CD4-positive, CD25-positive, alpha-beta regulatory T cell (primary cell): Measurements from ENCODE around the gene BBC3. TPM values are rescaled to one million over a fixed set of nuclear protein-coding genes. Genes with fewer than 3 reads are reported as not detected.

Source experiments
- ATAC-seq, 2 donors: fragments of 150-1000 bp; cut with Tn5 transposase; one replicate each; pipeline ENCODE4 v1.10.0; 2021; ENCODE audit warnings: low read depth in 2 of 2, moderate number of reproducible peaks in 2 of 2, moderate library complexity in 1 of 2
- DNase-seq, 3 donors: peaks; one replicate each; pipeline versions ENCODE4 v3.0.0 to v3.0.0-alpha.2; 2012 to 2022; ENCODE audit warnings: mixed read lengths in 1 of 3
- H3K27ac ChIP-seq: one replicate; pipeline ENCODE4 v1.7.0; 2013; ENCODE audit warnings: mild to moderate bottlenecking, low read length; ENCODE audit not compliant: insufficient read depth, poor library complexity, severe bottlenecking
- H3K27me3 ChIP-seq: one replicate; pipeline ENCODE4 v1.7.0; 2013; ENCODE audit warnings: low read length; ENCODE audit not compliant: control insufficient read depth, insufficient read depth
- H3K36me3 ChIP-seq: one replicate; pipeline ENCODE4 v1.7.0; 2013; ENCODE audit warnings: mild to moderate bottlenecking, low read length, moderate library complexity; ENCODE audit not compliant: control insufficient read depth, insufficient read depth
- H3K4me1 ChIP-seq: 2 replicates; pipeline ENCODE4 v1.7.0; 2013; ENCODE audit warnings: mild to moderate bottlenecking, low read length; ENCODE audit not compliant: insufficient read depth, control insufficient read depth, poor library complexity, severe bottlenecking
- H3K4me3 ChIP-seq: one replicate; pipeline ENCODE4 v1.7.0; 2013; ENCODE audit warnings: low read depth, mild to moderate bottlenecking, low read length, moderate library complexity
- H3K9me3 ChIP-seq, 2 experiments: 1 replicate in 1 of 2; 2 replicates in 1 of 2; pipeline ENCODE4 v1.7.0; 2013; ENCODE audit warnings: low read length in 2 of 2, mild to moderate bottlenecking in 1 of 2, moderate library complexity in 1 of 2; ENCODE audit not compliant: control insufficient read depth in 2 of 2
- H3K27ac Mint-ChIP-seq, 3 donors: one replicate each; pipeline ENCODE4 v1.8.0; 2020 to 2022; ENCODE audit warnings: mild to moderate bottlenecking in 3 of 3, mixed read lengths in 3 of 3, moderate library complexity in 2 of 3
- H3K27me3 Mint-ChIP-seq: one replicate; pipeline ENCODE4 v1.8.0; 2022; ENCODE audit warnings: mild to moderate bottlenecking, mixed read lengths
- H3K36me3 Mint-ChIP-seq: one replicate; pipeline ENCODE4 v1.8.0; 2020; ENCODE audit warnings: mixed read lengths
- H3K4me1 Mint-ChIP-seq, 4 donors: one replicate each; pipeline ENCODE4 v1.8.0; 2020 to 2022; ENCODE audit warnings: mixed read lengths in 4 of 4, mild to moderate bottlenecking in 1 of 4
- H3K4me3 Mint-ChIP-seq, 4 donors: one replicate each; pipeline ENCODE4 v1.8.0; 2020 to 2022; ENCODE audit warnings: mild to moderate bottlenecking in 4 of 4, mixed read lengths in 4 of 4, moderate library complexity in 3 of 4
- H3K9me3 Mint-ChIP-seq, 7 donors: one replicate each; pipeline ENCODE4 v1.8.0; 2020 to 2022; ENCODE audit warnings: mixed read lengths in 7 of 7, mild to moderate bottlenecking in 3 of 7, moderate library complexity in 2 of 7
- polyA plus RNA-seq, 4 donors: library from polyadenylated mRNA; unstranded; fragments of 300-500 nt; fragmentation: Illumina TruSeq; gene quantifications; one replicate each; pipeline ENCODE4 v1.2.3, GENCODE V29; 2021
- total RNA-seq: library from RNA; stranded (reverse); gene quantifications from one replicate; pipeline ENCODE4 v1.2.3, GENCODE V29; 2022

Gene BBC3
- total and polyA plus RNA-seq, 5 donors from 2014 or later = 4.2 to 21.2 (median 6.2) TPM

DNA sequence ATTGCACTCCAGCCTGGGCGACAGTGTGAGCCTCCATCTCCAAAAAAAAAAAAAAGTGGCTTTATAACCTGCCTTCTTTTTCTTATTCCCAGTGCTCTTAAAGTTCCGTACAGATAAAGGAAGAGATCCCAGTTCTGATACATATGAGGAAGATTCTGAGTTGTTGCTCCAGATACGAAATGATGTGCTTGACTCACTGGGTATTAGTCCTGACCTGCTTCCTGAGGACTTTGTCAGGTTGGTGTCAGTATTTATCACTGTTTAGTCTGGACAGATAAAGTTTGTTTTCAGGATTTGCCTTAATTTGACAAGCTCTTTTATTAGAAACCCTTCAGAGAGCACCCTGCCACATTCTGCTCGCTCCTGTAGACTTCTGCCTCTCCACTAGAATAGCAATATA, 33.9 kb downstream of the BBC3 start:
- ATAC-seq (no peak), DNase-seq (no peak)
- peak overlapping the region in 1 of 3 donors; percentile 43 for H3K27ac Mint-ChIP-seq
- H3K27me3 Mint-ChIP-seq = no peaks in the 10 kb centered on the region
- Histone ChIP-seq H3K4me1 (no peaks in the 10 kb centered on the region), H3K27me3 (no peaks in the 10 kb centered on the region), H3K36me3 (peaks cover 21% of the 10 kb centered on the region), H3K27ac (no peak overlapping the region), H3K9me3 (no peaks in the 10 kb centered on the region), H3K4me3 (no peak overlapping the region)
- no peak overlapping the region for H3K4me3 Mint-ChIP-seq
- H3K9me3 Mint-ChIP-seq = no peaks in the 10 kb centered on the region
- peaks cover 10% of the 10 kb centered on the region for H3K36me3 Mint-ChIP-seq
- peaks cover 0 to 13% (median 6%) of the 10 kb centered on the region in 4 donors for H3K4me1 Mint-ChIP-seq

- Mint-ChIP-seq H3K27ac (peak overlapping the region in 2 of 3 donors; percentile 38 to 83), H3K4me3 (peak overlapping the region in 1 of 4 donors; percentile 54), H3K36me3 (peaks cover 13% of the 10 kb centered on the region), H3K27me3 (no peaks in the 10 kb centered on the region), H3K4me1 (peaks cover 0 to 24% (median 11%) of the 10 kb centered on the region in 4 donors), H3K9me3 (no peaks in the 10 kb centered on the region)
- H3K4me3 ChIP-seq = no peak overlapping the region
- no peak overlapping the region for H3K27ac ChIP-seq
- no peaks in the 10 kb centered on the region for H3K27me3 ChIP-seq
- no peaks in the 10 kb centered on the region for H3K9me3 ChIP-seq
- peaks cover 18% of the 10 kb centered on the region for H3K36me3 ChIP-seq
- DNase-seq (no peak), ATAC-seq (no peak)
- H3K4me1 ChIP-seq = peaks cover 7% of the 10 kb centered on the region
Observed at GRCh38 chr19:47195434-47195833, 35.6 kb downstream of the BBC3 start.

DNA sequence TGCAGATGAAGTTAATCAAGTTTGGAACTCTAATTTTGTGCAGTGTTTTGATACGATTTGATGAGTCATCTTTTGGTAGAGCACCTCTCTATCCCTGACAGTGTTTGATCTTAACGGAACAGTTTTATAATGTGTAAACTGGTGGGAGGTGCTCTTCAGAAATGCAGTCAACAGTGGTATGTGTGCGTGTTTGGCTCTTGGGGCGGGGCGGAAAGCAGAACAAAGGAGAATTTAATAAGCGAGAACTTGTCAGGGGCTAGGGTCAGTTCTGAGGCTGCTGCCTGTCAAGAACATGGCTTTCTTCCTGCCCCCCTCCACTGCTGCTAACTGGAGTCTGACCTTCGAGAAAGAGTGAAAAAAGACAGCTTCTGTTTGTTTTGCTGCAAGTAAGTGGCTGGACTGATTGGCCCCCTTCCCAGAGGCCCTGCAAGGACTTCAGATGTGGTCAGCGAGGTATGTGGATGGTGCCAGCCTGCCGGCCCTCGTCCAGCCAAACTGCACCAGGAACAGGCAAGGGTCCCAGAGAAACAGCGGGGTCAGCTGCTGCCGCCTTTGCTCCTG, 40.8 kb downstream of the BBC3 start:
- Histone ChIP-seq H3K9me3 (no peaks in the 10 kb centered on the region), H3K4me3 (peak overlapping the region; percentile 75), H3K36me3 (no peaks in the 10 kb centered on the region), H3K4me1 (peaks cover 55% of the 10 kb centered on the region), H3K27ac (peak overlapping the region; percentile 74), H3K27me3 (no peaks in the 10 kb centered on the region)
- Mint-ChIP-seq H3K36me3 (peaks cover 13% of the 10 kb centered on the region), H3K27me3 (no peaks in the 10 kb centered on the region), H3K9me3 (no peaks in the 10 kb centered on the region), H3K4me3 (peak overlapping the region; percentile 35 to 85 (median 54)), H3K4me1 (peaks cover 7 to 65% (median 44%) of the 10 kb centered on the region in 4 donors), H3K27ac (peak overlapping the region; percentile 82 to 93 (median 91))
- ATAC-seq (peak; percentile 63 to 66), DNase-seq (peak; percentile 28 to 88 (median 68))

GRCh38 chr19:47188507-47189033, 42.4 kb downstream of the BBC3 start:
- H3K4me3 Mint-ChIP-seq = peak overlapping the region in 3 of 4 donors; percentile 36 to 78 (median 50)
- H3K36me3 Mint-ChIP-seq = peaks cover 10% of the 10 kb centered on the region
- H3K27me3 Mint-ChIP-seq = no peaks in the 10 kb centered on the region
- Histone ChIP-seq H3K27me3 (no peaks in the 10 kb centered on the region), H3K9me3 (no peaks in the 10 kb centered on the region), H3K27ac (peak overlapping the region; percentile 3), H3K4me3 (no peak overlapping the region), H3K36me3 (peaks cover 2% of the 10 kb centered on the region), H3K4me1 (peaks cover 57% of the 10 kb centered on the region)
- no peaks in the 10 kb centered on the region for H3K9me3 Mint-ChIP-seq
- DNase-seq (no peak), ATAC-seq (no peak)
- peaks cover 7 to 62% (median 40%) of the 10 kb centered on the region in 4 donors for H3K4me1 Mint-ChIP-seq
- H3K27ac Mint-ChIP-seq = peak overlapping the region; percentile 91 to 96 (median 94)

- H3K27me3 ChIP-seq = no peaks in the 10 kb centered on the region
- DNase-seq = peak in 1 of 3 donors; percentile 50
- ATAC-seq = no peak
- peaks cover 57% of the 10 kb centered on the region for H3K4me1 ChIP-seq
- H3K36me3 Mint-ChIP-seq = peaks cover 13% of the 10 kb centered on the region
- H3K27ac Mint-ChIP-seq = peak overlapping the region; percentile 91 to 96 (median 94)
- H3K27me3 Mint-ChIP-seq = no peaks in the 10 kb centered on the region
- H3K27ac ChIP-seq = peak overlapping the region; percentile 80
- peaks cover 7 to 64% (median 45%) of the 10 kb centered on the region in 4 donors for H3K4me1 Mint-ChIP-seq
- H3K9me3 Mint-ChIP-seq = no peaks in the 10 kb centered on the region
- peaks cover 3% of the 10 kb centered on the region for H3K36me3 ChIP-seq
- peak overlapping the region in 3 of 4 donors; percentile 1 to 83 (median 78) for H3K4me3 Mint-ChIP-seq
- H3K9me3 ChIP-seq = no peaks in the 10 kb centered on the region
- no peak overlapping the region for H3K4me3 ChIP-seq
Observed at GRCh38 chr19:47187797-47188196, 43.2 kb downstream of the BBC3 start.

DNA sequence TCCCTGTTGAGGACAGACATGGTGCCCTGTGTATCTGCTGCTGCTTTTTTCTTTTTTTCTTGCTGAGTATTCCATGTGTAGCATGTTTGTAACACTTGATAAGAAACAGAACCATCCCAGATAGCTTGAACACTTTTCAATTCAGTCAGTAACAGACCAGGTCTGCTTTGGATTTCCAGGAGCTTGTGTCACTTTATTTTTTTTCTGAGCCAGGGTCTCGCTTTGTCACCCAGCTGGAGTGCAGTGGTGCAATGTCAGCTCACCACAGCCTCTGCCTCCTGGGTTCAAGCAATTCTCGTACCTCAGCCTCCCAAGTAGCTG, 43.7 kb downstream of the BBC3 start:
- peak overlapping the region; percentile 47 for H3K4me3 ChIP-seq
- H3K27me3 Mint-ChIP-seq = no peaks in the 10 kb centered on the region
- peak overlapping the region; percentile 91 to 96 (median 94) for H3K27ac Mint-ChIP-seq
- no peak for ATAC-seq
- no peak for DNase-seq
- peaks cover 16% of the 10 kb centered on the region for H3K36me3 Mint-ChIP-seq
- H3K27ac ChIP-seq = peak overlapping the region; percentile 80
- H3K4me3 Mint-ChIP-seq = peak overlapping the region in 3 of 4 donors; percentile 66 to 83 (median 83)
- no peaks in the 10 kb centered on the region for H3K9me3 Mint-ChIP-seq
- no peaks in the 10 kb centered on the region for H3K27me3 ChIP-seq
- peaks cover 57% of the 10 kb centered on the region for H3K4me1 ChIP-seq
- peaks cover 4% of the 10 kb centered on the region for H3K36me3 ChIP-seq
- H3K9me3 ChIP-seq = no peaks in the 10 kb centered on the region
- peaks cover 10 to 66% (median 47%) of the 10 kb centered on the region in 4 donors for H3K4me1 Mint-ChIP-seq

DNA sequence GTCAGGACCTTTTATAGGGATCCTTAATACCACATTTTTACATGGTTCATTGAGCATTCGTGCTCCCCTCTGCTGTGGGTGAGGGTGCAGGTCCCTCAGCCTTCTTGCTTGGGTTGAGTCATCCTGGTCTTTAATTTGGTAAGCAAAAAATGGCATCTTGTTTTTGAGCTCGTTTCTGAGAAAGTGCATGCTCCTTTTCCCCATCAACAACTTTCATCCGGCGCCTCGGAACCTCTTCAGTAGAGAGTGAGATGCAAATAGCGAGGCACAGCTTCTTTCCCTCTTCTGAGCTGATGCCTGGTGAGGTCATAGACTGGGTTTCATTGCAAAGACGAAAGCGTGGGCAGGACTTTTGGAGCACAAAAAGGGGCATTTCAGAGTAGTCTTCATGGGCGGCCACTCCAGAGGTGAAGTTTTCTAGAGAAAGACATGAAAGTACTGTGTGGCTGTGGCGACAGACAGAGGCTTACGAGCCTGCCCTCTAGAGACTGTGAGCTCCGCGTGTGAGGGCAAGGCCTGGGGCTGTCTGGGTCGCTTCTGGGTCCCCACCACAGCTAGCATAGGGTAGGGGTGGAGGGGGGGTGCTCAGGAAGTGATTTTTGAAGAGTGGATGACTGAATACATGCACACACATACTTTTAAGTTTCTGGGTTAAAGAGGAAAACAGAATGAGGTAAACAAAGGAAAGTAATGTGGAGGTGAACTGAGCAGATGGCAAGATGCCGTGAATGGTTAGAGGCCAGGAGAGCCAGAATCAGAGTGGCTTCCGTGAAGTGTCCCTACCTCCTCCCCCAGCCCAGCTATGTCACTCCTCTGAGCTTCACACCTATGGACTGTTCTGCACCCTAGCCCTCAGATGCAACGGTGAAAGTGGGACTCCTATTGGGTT, 44.3 kb downstream of the BBC3 start:
- Histone ChIP-seq H3K9me3 (no peaks in the 10 kb centered on the region), H3K4me1 (peaks cover 57% of the 10 kb centered on the region), H3K4me3 (peak overlapping the region; percentile 71), H3K27ac (peak overlapping the region; percentile 80), H3K36me3 (peaks cover 7% of the 10 kb centered on the region), H3K27me3 (no peaks in the 10 kb centered on the region)
- Mint-ChIP-seq H3K27ac (peak overlapping the region; percentile 91 to 96 (median 94)), H3K36me3 (peaks cover 21% of the 10 kb centered on the region), H3K4me1 (peaks cover 13 to 70% (median 52%) of the 10 kb centered on the region in 4 donors), H3K27me3 (no peaks in the 10 kb centered on the region), H3K9me3 (no peaks in the 10 kb centered on the region), H3K4me3 (peak overlapping the region; percentile 66 to 89 (median 83))
- ATAC-seq (peak; percentile 85 to 88), DNase-seq (peak; percentile 53 to 91 (median 73))
